ENCODE measurements around the gene TPH2.

- no peak for TF ChIP-seq BHLHE40 (IDR thresholded peaks at IDR 0.05; ENCODE audit: low read length)
- TF ChIP-seq YY1 (IDR thresholded peaks at IDR 0.05; ENCODE audit: borderline replicate concordance in 1 of 3, control insufficient read depth in 1 of 3, extremely low read depth in 1 of 3, insufficient read depth in 3 of 3, insufficient read length in 1 of 3, insufficient replicate concordance in 2 of 3, low read depth in 1 of 3, low read length in 2 of 3): no peak
- no peak for TF ChIP-seq PATZ1 (CRISPR knock-in tag; IDR thresholded peaks at IDR 0.05; ENCODE audit: borderline replicate concordance)
- no peak for TF ChIP-seq CTCF (IDR thresholded peaks at IDR 0.05 in 2 of 3, conservative IDR thresholded peaks at IDR 0.05 in 1 of 3; ENCODE audit: insufficient read depth in 2 of 3, low read depth in 1 of 3, low read length in 3 of 3)
Observed at GRCh38 chr12:71945883-71946282, 7.2 kb downstream of the TPH2 start.

Data from K562 (cell line).